A549 (cell line): ENCODE data around the gene ADGRB2.

ENCODE experiments used
- BCL3 ChIP-seq: fragments of >200 bp; sonication (Bioruptor Twin); formaldehyde crosslinking; IDR thresholded peaks from 3 replicates; pipeline ENCODE4 v1.6.1; 2016
- BHLHE40 ChIP-seq: IDR thresholded peaks from 2 replicates; pipeline ENCODE4 v1.6.1; 2012; ENCODE audit warnings: low read depth, low read length, inconsistent platforms
- E2F6 ChIP-seq: IDR thresholded peaks from 2 replicates; pipeline ENCODE4 v1.6.1; 2012; ENCODE audit warnings: low read depth, borderline replicate concordance
- EP300 ChIP-seq, 2 experiments: fragments of >200 bp; sonication (Bioruptor Twin); formaldehyde crosslinking; IDR thresholded peaks; 2 replicates in 1 of 2; 3 replicates in 1 of 2; pipeline ENCODE4 v1.6.1; 2016 to 2017
- HDAC2 ChIP-seq: fragments of 200-600 bp; sonication (generic); IDR thresholded peaks from 2 replicates; pipeline ENCODE4 v1.6.1; 2016
- KDM5A ChIP-seq: fragments of 200-600 bp; sonication (generic); IDR thresholded peaks from 2 replicates; pipeline ENCODE4 v1.6.1; 2016; ENCODE audit warnings: antibody characterized with exemption, mild to moderate bottlenecking
- NR3C1 ChIP-seq: fragments of >200 bp; sonication (Bioruptor Twin); formaldehyde crosslinking; IDR thresholded peaks from 3 replicates; pipeline ENCODE4 v1.6.1; 2017
- POLR2A ChIP-seq: IDR thresholded peaks from 2 replicates; pipeline ENCODE4 v1.6.1; 2012; ENCODE audit warnings: mild to moderate bottlenecking, low read length
- ZNF302 ChIP-seq: fragments of 250-450 bp; sonication (Bioruptor Pico); IDR thresholded peaks from 2 replicates; pipeline ENCODE4 v1.9.0; 2021; ENCODE audit warnings: inconsistent platforms, mild to moderate bottlenecking, moderate library complexity
- TF ChIP-seq, protein P1 (sequence below): fragments of >200 bp; sonication (Bioruptor Twin); formaldehyde crosslinking; IDR thresholded peaks from 3 replicates; pipeline ENCODE4 v1.5.1; 2016

DNA sequence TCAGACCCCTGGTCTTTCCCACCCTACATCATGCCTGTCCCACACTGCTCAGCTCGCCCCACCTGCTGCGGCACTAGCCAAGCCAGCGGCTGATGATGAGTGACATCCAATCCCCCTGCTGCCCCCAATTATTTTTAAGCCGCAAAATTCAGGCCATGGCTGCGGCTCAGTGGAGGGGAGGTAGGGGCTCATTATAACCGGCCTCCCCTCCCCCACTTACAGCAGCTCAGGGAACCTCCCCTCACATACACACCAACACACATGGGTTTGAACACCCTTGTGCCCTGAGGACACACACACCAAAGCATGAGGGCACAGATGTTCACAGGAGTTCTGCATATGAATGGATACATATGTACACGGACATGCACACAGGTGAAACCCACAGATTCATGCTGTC is 5.3 kb downstream of the ADGRB2 start:
- TF ChIP-seq BHLHE40 (no peak), NR3C1 (no peak), POLR2A (no peak), EP300 (IDR thresholded peaks at IDR 0.05) (no peak), ZNF302 (CRISPR knock-in tag) (no peak), BCL3 (no peak), KDM5A (no peak), HDAC2 (no peak), E2F6 (no peak)
- TF ChIP-seq, protein P1, sequence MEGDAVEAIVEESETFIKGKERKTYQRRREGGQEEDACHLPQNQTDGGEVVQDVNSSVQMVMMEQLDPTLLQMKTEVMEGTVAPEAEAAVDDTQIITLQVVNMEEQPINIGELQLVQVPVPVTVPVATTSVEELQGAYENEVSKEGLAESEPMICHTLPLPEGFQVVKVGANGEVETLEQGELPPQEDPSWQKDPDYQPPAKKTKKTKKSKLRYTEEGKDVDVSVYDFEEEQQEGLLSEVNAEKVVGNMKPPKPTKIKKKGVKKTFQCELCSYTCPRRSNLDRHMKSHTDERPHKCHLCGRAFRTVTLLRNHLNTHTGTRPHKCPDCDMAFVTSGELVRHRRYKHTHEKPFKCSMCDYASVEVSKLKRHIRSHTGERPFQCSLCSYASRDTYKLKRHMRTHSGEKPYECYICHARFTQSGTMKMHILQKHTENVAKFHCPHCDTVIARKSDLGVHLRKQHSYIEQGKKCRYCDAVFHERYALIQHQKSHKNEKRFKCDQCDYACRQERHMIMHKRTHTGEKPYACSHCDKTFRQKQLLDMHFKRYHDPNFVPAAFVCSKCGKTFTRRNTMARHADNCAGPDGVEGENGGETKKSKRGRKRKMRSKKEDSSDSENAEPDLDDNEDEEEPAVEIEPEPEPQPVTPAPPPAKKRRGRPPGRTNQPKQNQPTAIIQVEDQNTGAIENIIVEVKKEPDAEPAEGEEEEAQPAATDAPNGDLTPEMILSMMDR, result no peak
